ENCODE results near the gene SBF2. TPM values are rescaled to one million over a fixed set of nuclear protein-coding genes. Genes with fewer than 3 reads are reported as not detected.
"Not testable (repeated sequence)": the region's sequence is repeated elsewhere in the genome, so short reads cannot be mapped to it uniquely, and the experiment has no call there.

The SBF2 gene
- total RNA-seq, 5 donors from 2014 or later (not counting 1 experiment from before 2014, with no cell fraction given), result 9.5 to 23.5 (median 13.0) TPM

GRCh38 chr11:10273738-10274137, 20.3 kb downstream of the SBF2 start:
- Histone ChIP-seq H3K27ac (ENCODE audit: low read length) (no peak overlapping the region), H3K9me3 (no peaks in the 10 kb centered on the region), H3K4me1 (ENCODE audit: control insufficient read depth in 1 of 2, extremely low read depth in 1 of 2, insufficient read depth in 2 of 2, low read length in 2 of 2) (no peaks in the 10 kb centered on the region), H3K4me3 (ENCODE audit: control insufficient read depth in 1 of 2, extremely low read depth in 1 of 2, low read length in 1 of 2) (no peak overlapping the region), H3K36me3 (ENCODE audit: control insufficient read depth in 2 of 2, extremely low read depth in 1 of 2, insufficient read depth in 1 of 2, low read length in 1 of 2) (no peaks in the 10 kb centered on the region), H3K27me3 (replicated peaks in 1 of 2; ENCODE audit: control insufficient read depth in 2 of 2, extremely low read depth in 1 of 2, insufficient read depth in 2 of 2, low read length in 1 of 2) (no peaks in the 10 kb centered on the region)
- no peaks in the 10 kb centered on the region for H3K27me3 Mint-ChIP-seq
- no peak overlapping the region for H3K27ac Mint-ChIP-seq
- DNase-seq, result no peak
- H3K36me3 Mint-ChIP-seq, result peaks cover 7% of the 10 kb centered on the region
- ChIA-PET CTCF (no interaction called here), POLR2A (no interaction called here)
- H3K4me1 Mint-ChIP-seq, result peaks cover 7 to 24% (median 11%) of the 10 kb centered on the region in 3 donors
- ATAC-seq (replicated peaks in 1 of 4), result no peak
- no peaks in the 10 kb centered on the region for H3K9me3 Mint-ChIP-seq
- no peak overlapping the region for H3K4me3 Mint-ChIP-seq

GRCh38 chr11:10272132-10272531, 21.9 kb downstream of the SBF2 start:
- ATAC-seq (replicated peaks in 1 of 4), result peak in 2 of 4 experiments; percentile 40 to 57
- no peak overlapping the region for H3K4me3 ChIP-seq (ENCODE audit: control insufficient read depth in 1 of 2, extremely low read depth in 1 of 2, low read length in 1 of 2)
- WGBS (ENCODE audit: insufficient coverage), result 96% methylated on average over 10 of the region's 11 CpGs
- no peak for DNase-seq
- no peak overlapping the region for H3K27ac ChIP-seq (ENCODE audit: low read length)
- peaks cover 7 to 24% (median 11%) of the 10 kb centered on the region in 3 donors for H3K4me1 Mint-ChIP-seq
- H3K9me3 Mint-ChIP-seq, result no peaks in the 10 kb centered on the region
- no peaks in the 10 kb centered on the region for H3K9me3 ChIP-seq
- no peaks in the 10 kb centered on the region for H3K27me3 ChIP-seq (replicated peaks in 1 of 2; ENCODE audit: control insufficient read depth in 2 of 2, extremely low read depth in 1 of 2, insufficient read depth in 2 of 2, low read length in 1 of 2)
- peaks cover 4% of the 10 kb centered on the region for H3K36me3 Mint-ChIP-seq
- CTCF ChIA-PET, result no interaction called here
- no peaks in the 10 kb centered on the region for H3K4me1 ChIP-seq (ENCODE audit: control insufficient read depth in 1 of 2, extremely low read depth in 1 of 2, insufficient read depth in 2 of 2, low read length in 2 of 2)
- H3K36me3 ChIP-seq (ENCODE audit: control insufficient read depth in 2 of 2, extremely low read depth in 1 of 2, insufficient read depth in 1 of 2, low read length in 1 of 2), result no peaks in the 10 kb centered on the region
- POLR2A ChIA-PET, result no interaction called here
- no peaks in the 10 kb centered on the region for H3K27me3 Mint-ChIP-seq
- H3K4me3 Mint-ChIP-seq, result no peak overlapping the region
- no peak overlapping the region for H3K27ac Mint-ChIP-seq

GRCh38 chr11:10268746-10269488, 25.1 kb downstream of the SBF2 start:
- H3K36me3 Mint-ChIP-seq, result peaks cover 10% of the 10 kb centered on the region
- no CpG with 5 or more reads among the region's 5 CpGs for WGBS (ENCODE audit: insufficient coverage)
- no peak overlapping the region for H3K27ac Mint-ChIP-seq
- Histone ChIP-seq H3K9me3 (no peaks in the 10 kb centered on the region), H3K27me3 (replicated peaks in 1 of 2; ENCODE audit: control insufficient read depth in 2 of 2, extremely low read depth in 1 of 2, insufficient read depth in 2 of 2, low read length in 1 of 2) (no peaks in the 10 kb centered on the region), H3K27ac (ENCODE audit: low read length) (no peak overlapping the region), H3K4me1 (ENCODE audit: control insufficient read depth in 1 of 2, extremely low read depth in 1 of 2, insufficient read depth in 2 of 2, low read length in 2 of 2) (no peaks in the 10 kb centered on the region), H3K36me3 (ENCODE audit: control insufficient read depth in 2 of 2, extremely low read depth in 1 of 2, insufficient read depth in 1 of 2, low read length in 1 of 2) (no peaks in the 10 kb centered on the region), H3K4me3 (ENCODE audit: control insufficient read depth in 1 of 2, extremely low read depth in 1 of 2, low read length in 1 of 2) (no peak overlapping the region)
- no peak overlapping the region for H3K4me3 Mint-ChIP-seq
- DNase-seq, result no peak
- H3K9me3 Mint-ChIP-seq, result no peaks in the 10 kb centered on the region
- CTCF ChIA-PET, result interaction anchor here in 1 of 2 donors (1.0 kb wide), 1 partner anchor 61 kb away, joined by 3 read pairs; no protein-coding TSS in a partner anchor
- no peaks in the 10 kb centered on the region for H3K27me3 Mint-ChIP-seq
- POLR2A ChIA-PET, result interaction anchor here in 1 of 2 donors (0.5 kb wide), 1 partner anchor 32 kb away, joined by 7 read pairs; no protein-coding TSS in a partner anchor
- ATAC-seq (replicated peaks in 1 of 4), result no peak
- H3K4me1 Mint-ChIP-seq, result peaks cover 4 to 5% (median 4%) of the 10 kb centered on the region in 3 donors

GRCh38 chr11:10267821-10268220, 26.2 kb downstream of the SBF2 start:
- Histone ChIP-seq H3K4me3 (ENCODE audit: control insufficient read depth in 1 of 2, extremely low read depth in 1 of 2, low read length in 1 of 2) (no peak overlapping the region), H3K9me3 (no peaks in the 10 kb centered on the region), H3K4me1 (ENCODE audit: control insufficient read depth in 1 of 2, extremely low read depth in 1 of 2, insufficient read depth in 2 of 2, low read length in 2 of 2) (no peaks in the 10 kb centered on the region), H3K27me3 (replicated peaks in 1 of 2; ENCODE audit: control insufficient read depth in 2 of 2, extremely low read depth in 1 of 2, insufficient read depth in 2 of 2, low read length in 1 of 2) (no peaks in the 10 kb centered on the region), H3K36me3 (ENCODE audit: control insufficient read depth in 2 of 2, extremely low read depth in 1 of 2, insufficient read depth in 1 of 2, low read length in 1 of 2) (no peaks in the 10 kb centered on the region), H3K27ac (ENCODE audit: low read length) (no peak overlapping the region)
- Mint-ChIP-seq H3K9me3 (no peaks in the 10 kb centered on the region), H3K4me3 (no peak overlapping the region), H3K36me3 (peaks cover 10% of the 10 kb centered on the region), H3K27me3 (no peaks in the 10 kb centered on the region), H3K4me1 (no peaks in the 10 kb centered on the region), H3K27ac (no peak overlapping the region)
- DNase-seq, result no peak
- ChIA-PET CTCF (no interaction called here), POLR2A (no interaction called here)
- WGBS (ENCODE audit: insufficient coverage), result 80% methylated on average over 1 of the region's 3 CpGs
- no peak for ATAC-seq (replicated peaks in 1 of 4)

GRCh38 chr11:10265936-10266335, 28.1 kb downstream of the SBF2 start:
- ChIA-PET POLR2A (interaction anchor here (0.6 to 0.7 kb wide), 4 partner anchors 14 to 738 kb away, joined by 3 to 5 read pairs (median 4); no protein-coding TSS in a partner anchor), CTCF (interaction anchor here in 1 of 2 donors (0.5 kb wide), 1 partner anchor 49 kb away, joined by 3 read pairs; no protein-coding TSS in a partner anchor)
- Histone ChIP-seq H3K4me3 (ENCODE audit: control insufficient read depth in 1 of 2, extremely low read depth in 1 of 2, low read length in 1 of 2) (no peak overlapping the region), H3K4me1 (ENCODE audit: control insufficient read depth in 1 of 2, extremely low read depth in 1 of 2, insufficient read depth in 2 of 2, low read length in 2 of 2) (no peaks in the 10 kb centered on the region), H3K27me3 (replicated peaks in 1 of 2; ENCODE audit: control insufficient read depth in 2 of 2, extremely low read depth in 1 of 2, insufficient read depth in 2 of 2, low read length in 1 of 2) (no peaks in the 10 kb centered on the region), H3K9me3 (no peaks in the 10 kb centered on the region), H3K36me3 (ENCODE audit: control insufficient read depth in 2 of 2, extremely low read depth in 1 of 2, insufficient read depth in 1 of 2, low read length in 1 of 2) (no peaks in the 10 kb centered on the region), H3K27ac (ENCODE audit: low read length) (no peak overlapping the region)
- WGBS (ENCODE audit: insufficient coverage), result 100% methylated on average over 1 of the region's 3 CpGs
- no peak overlapping the region for H3K4me3 Mint-ChIP-seq
- no peak for DNase-seq
- no peaks in the 10 kb centered on the region for H3K27me3 Mint-ChIP-seq
- no peak overlapping the region for H3K27ac Mint-ChIP-seq
- H3K36me3 Mint-ChIP-seq, result peaks cover 10% of the 10 kb centered on the region
- peaks cover 0 to 3% (median 0%) of the 10 kb centered on the region in 3 donors for H3K4me1 Mint-ChIP-seq
- no peaks in the 10 kb centered on the region for H3K9me3 Mint-ChIP-seq
- no peak for ATAC-seq (replicated peaks in 1 of 4)

- H3K4me3 Mint-ChIP-seq; H3K9me3 ChIP-seq; CTCF ChIA-PET; H3K36me3 Mint-ChIP-seq; H3K4me3 ChIP-seq (ENCODE audit: control insufficient read depth in 1 of 2, extremely low read depth in 1 of 2, low read length in 1 of 2); H3K27ac ChIP-seq (ENCODE audit: low read length); POLR2A ChIA-PET; H3K9me3 Mint-ChIP-seq; H3K27ac Mint-ChIP-seq; H3K36me3 ChIP-seq (ENCODE audit: control insufficient read depth in 2 of 2, extremely low read depth in 1 of 2, insufficient read depth in 1 of 2, low read length in 1 of 2); H3K27me3 ChIP-seq (replicated peaks in 1 of 2; ENCODE audit: control insufficient read depth in 2 of 2, extremely low read depth in 1 of 2, insufficient read depth in 2 of 2, low read length in 1 of 2); H3K4me1 ChIP-seq (ENCODE audit: control insufficient read depth in 1 of 2, extremely low read depth in 1 of 2, insufficient read depth in 2 of 2, low read length in 2 of 2); H3K4me1 Mint-ChIP-seq; H3K27me3 Mint-ChIP-seq; ATAC-seq (replicated peaks in 1 of 4); DNase-seq: not testable (repeated sequence)
- WGBS (ENCODE audit: insufficient coverage), result 100% methylated on average over 1 of the region's 3 CpGs
Observed at GRCh38 chr11:10264716-10265115, 29.3 kb downstream of the SBF2 start.
